Measurements from ENCODE around the gene PRKD2.

- no peak for TF ChIP-seq EZH2phosphoT487 (IDR thresholded peaks at IDR 0.05; ENCODE audit: low read depth, severe bottlenecking, unreplicated experiment)
- TF ChIP-seq, protein P1, sequence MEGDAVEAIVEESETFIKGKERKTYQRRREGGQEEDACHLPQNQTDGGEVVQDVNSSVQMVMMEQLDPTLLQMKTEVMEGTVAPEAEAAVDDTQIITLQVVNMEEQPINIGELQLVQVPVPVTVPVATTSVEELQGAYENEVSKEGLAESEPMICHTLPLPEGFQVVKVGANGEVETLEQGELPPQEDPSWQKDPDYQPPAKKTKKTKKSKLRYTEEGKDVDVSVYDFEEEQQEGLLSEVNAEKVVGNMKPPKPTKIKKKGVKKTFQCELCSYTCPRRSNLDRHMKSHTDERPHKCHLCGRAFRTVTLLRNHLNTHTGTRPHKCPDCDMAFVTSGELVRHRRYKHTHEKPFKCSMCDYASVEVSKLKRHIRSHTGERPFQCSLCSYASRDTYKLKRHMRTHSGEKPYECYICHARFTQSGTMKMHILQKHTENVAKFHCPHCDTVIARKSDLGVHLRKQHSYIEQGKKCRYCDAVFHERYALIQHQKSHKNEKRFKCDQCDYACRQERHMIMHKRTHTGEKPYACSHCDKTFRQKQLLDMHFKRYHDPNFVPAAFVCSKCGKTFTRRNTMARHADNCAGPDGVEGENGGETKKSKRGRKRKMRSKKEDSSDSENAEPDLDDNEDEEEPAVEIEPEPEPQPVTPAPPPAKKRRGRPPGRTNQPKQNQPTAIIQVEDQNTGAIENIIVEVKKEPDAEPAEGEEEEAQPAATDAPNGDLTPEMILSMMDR (IDR thresholded peaks at IDR 0.05; ENCODE audit: poor library complexity), result no peak
These were observed 24.5 kb upstream of the PRKD2 start for GRCh38 chr19:46741447-46741846.
